GM12878 (cell line): ENCODE data around the gene CIAO2A. TPM values are rescaled to one million over a fixed set of nuclear protein-coding genes. Genes with fewer than 3 reads are reported as not detected.

ENCODE experiments used
- ATAC-seq: fragments of 200-7000 bp; cut with Tn5 transposase; 3 replicates; pipeline ENCODE4 v1.9.1; 2020; ENCODE audit warnings: mild to moderate bottlenecking, moderate library complexity
- BruUV-seq: library from RNA; stranded (reverse); fragments of 400-500 nt; replicated peaks from 2 replicates; lab custom pipeline; 2021; lab: Mats Ljungman, UMichigan
- CTCF ChIA-PET: fragments of 300-600 bp; sonication (Branson Sonifier 250); formaldehyde crosslinking; extraction: SDS; loops from one replicate; lab custom pipeline; 2021; ENCODE audit warnings: inconsistent platforms; lab: Yijun Ruan, JAX
- POLR2A ChIA-PET: fragments of 350-600 bp; formaldehyde crosslinking; extraction: SDS; loops from one replicate; lab custom pipeline; 2021; ENCODE audit warnings: inconsistent platforms; lab: Charles Lee
- RAD21 ChIA-PET: fragments of 300-600 bp; sonication (Branson Sonifier 250); formaldehyde crosslinking; loops from one replicate; lab custom pipeline; 2023; ENCODE audit warnings: antibody characterized with exemption; ENCODE audit not compliant: unreplicated experiment; lab: Charles Lee
- SMC1A ChIA-PET: fragments of 300-600 bp; sonication (Branson Sonifier 250); formaldehyde crosslinking; loops from one replicate; lab custom pipeline; 2023; ENCODE audit not compliant: unreplicated experiment, uncharacterized antibody; lab: Charles Lee
- DNase-seq: peaks from one replicate; pipeline ENCODE4 v3.0.0-alpha.2; 2011; ENCODE audit warnings: low read depth, low spot score
- FAIRE-seq: peaks from 3 replicates; lab custom pipeline; 2011; peaks lifted over from hg19 to GRCh38; lab: Jason Lieb, UNC
- H2AFZ ChIP-seq: 2 replicates; pipeline ENCODE4 v1.6.0; 2011; ENCODE audit warnings: low read depth, low read length, control low read depth; ENCODE audit not compliant: control insufficient read depth
- H3K27ac ChIP-seq: 2 replicates; pipeline ENCODE4 v1.5.1; 2011; ENCODE audit warnings: control low read depth; ENCODE audit not compliant: control insufficient read depth, insufficient read depth
- H3K27me3 ChIP-seq, 2 experiments: replicated peaks in 1 of 2; 2 replicates each; pipeline versions ENCODE4 v1.6.0 to v1.6.1; 2011; ENCODE audit warnings: low read length in 1 of 2; ENCODE audit not compliant: control insufficient read depth in 2 of 2, insufficient read depth in 2 of 2
- H3K36me3 ChIP-seq, 2 experiments: 2 replicates each; pipeline ENCODE4 v1.5.1; 2011; ENCODE audit warnings: low read length in 1 of 2; ENCODE audit not compliant: control insufficient read depth in 2 of 2, insufficient read depth in 2 of 2
- H3K4me1 ChIP-seq: 2 replicates; pipeline ENCODE4 v1.6.1; 2011; ENCODE audit warnings: mild to moderate bottlenecking, low read length, moderate library complexity, mixed read lengths; ENCODE audit not compliant: control insufficient read depth, insufficient read depth
- H3K4me2 ChIP-seq: 2 replicates; pipeline ENCODE4 v1.6.0; 2011; ENCODE audit warnings: control low read depth; ENCODE audit not compliant: control insufficient read depth, insufficient read depth
- H3K4me3 ChIP-seq: fragments of 200-600 bp; sonication (generic); 2 replicates; pipeline ENCODE4 v1.5.1; 2016
- H3K79me2 ChIP-seq: 2 replicates; pipeline ENCODE4 v1.6.0; 2011; ENCODE audit warnings: low read length; ENCODE audit not compliant: control insufficient read depth, insufficient read depth
- H3K9ac ChIP-seq: 2 replicates; pipeline ENCODE4 v1.8.0; 2011; ENCODE audit warnings: low read length, control low read depth, mixed read lengths; ENCODE audit not compliant: control insufficient read depth, insufficient read depth
- H3K9me3 ChIP-seq: replicated peaks from 3 replicates; pipeline ENCODE4 v1.5.1; 2011; ENCODE audit warnings: mild to moderate bottlenecking, low read length; ENCODE audit not compliant: control insufficient read depth, insufficient read depth
- H4K20me1 ChIP-seq: 2 replicates; pipeline ENCODE4 v1.6.0; 2011; ENCODE audit not compliant: control insufficient read depth, insufficient read depth
- BHLHE40 ChIP-seq, 2 experiments: fragments of 450-650 bp in 1 of 2; IDR thresholded peaks; 2 replicates each; pipeline ENCODE4 v1.6.1; 2011 to 2017; ENCODE audit warnings: low read depth in 2 of 2, borderline replicate concordance in 1 of 2, improper control_type of control experiment in 1 of 2, low read length in 1 of 2, mild to moderate bottlenecking in 1 of 2
- DPF2 ChIP-seq: fragments of 450-650 bp; IDR thresholded peaks from 2 replicates; pipeline ENCODE4 v1.6.1; 2017; ENCODE audit warnings: mild to moderate bottlenecking
- RB1 ChIP-seq: fragments of 450-650 bp; formaldehyde crosslinking; IDR thresholded peaks from 2 replicates; pipeline ENCODE4 v1.6.1; 2017; ENCODE audit warnings: mild to moderate bottlenecking, borderline replicate concordance
- RBBP5 ChIP-seq: fragments of 200-600 bp; sonication (generic); conservative IDR thresholded peaks from 2 replicates; pipeline ENCODE4 v1.6.1; 2016
- SRF ChIP-seq, 2 experiments: IDR thresholded peaks; 2 replicates each; pipeline ENCODE4 v1.6.1; 2011; ENCODE audit warnings: low read depth in 2 of 2, low read length in 2 of 2, mild to moderate bottlenecking in 1 of 2, moderate library complexity in 1 of 2
- STAT1 ChIP-seq: fragments of 450-650 bp; conservative IDR thresholded peaks from 2 replicates; pipeline ENCODE4 v1.6.1; 2014; ENCODE audit warnings: antibody characterized with exemption, mild to moderate bottlenecking
- SUZ12 ChIP-seq: fragments of 200-600 bp; sonication (generic); IDR thresholded peaks from one replicate; pipeline ENCODE4 v1.6.1; 2018; ENCODE audit warnings: antibody characterized with exemption, mild to moderate bottlenecking; ENCODE audit not compliant: unreplicated experiment
- TCF3 ChIP-seq: IDR thresholded peaks from 2 replicates; pipeline ENCODE4 v1.6.1; 2012; ENCODE audit warnings: low read depth, mild to moderate bottlenecking, low read length, borderline replicate concordance; ENCODE audit not compliant: insufficient read depth
- ZSCAN29 ChIP-seq: fragments of 450-650 bp; IDR thresholded peaks from 2 replicates; pipeline ENCODE4 v1.6.1; 2017; ENCODE audit warnings: mild to moderate bottlenecking, moderate library complexity
- WGBS: methylation state at CpG from one replicate; pipeline ENCODE4 v1.1.6; 2016; ENCODE audit warnings: low lambda C conversion rate; ENCODE audit not compliant: insufficient replicate concordance, insufficient coverage; ENCODE audit errors: missing lambda C conversion rate; 5-methylcytosine and 5-hydroxymethylcytosine counted together
- in situ Hi-C: fragments of 300-500 bp; cut with MboI; formaldehyde crosslinking; loops from 9 replicates; pipeline ENCODE4 v1.14.3; 2018; ENCODE audit warnings: mixed read lengths
- intact Hi-C: fragments of 100-400 bp; cut with micrococcal nuclease; formaldehyde crosslinking; loops from one replicate; pipeline ENCODE4 v1.14.2; 2022; ENCODE audit not compliant: unreplicated experiment
- polyA plus RNA-seq, 11 experiments: library from polyadenylated mRNA; depleted of rRNA in 4 of 11; unstranded in 6 of 11; stranded (reverse) in 5 of 11; fragments of >200 nt; fragmentation: Nextera tagmentation in 4 of 11; fragmentation: Illumina TruSeq in 1 of 11; extraction: Ambion mirVana in 4 of 11; extraction: Trizol in 1 of 11; gene quantifications; 1 replicate in 1 of 11; 2 replicates in 10 of 11; pipeline versions ENCODE4 v1.2.1 to v1.2.3, GENCODE V29; 2011 to 2016; ENCODE audit warnings: inconsistent platforms in 2 of 11, missing spikeins in 2 of 11, low read depth in 1 of 11
- total RNA-seq, 4 experiments: library from RNA; depleted of rRNA in 3 of 4; stranded (reverse); fragments of >200 nt in 3 of 4; fragmentation: Illumina TruSeq in 1 of 4; extraction: Trizol in 1 of 4; gene quantifications; 2 replicates each; pipeline versions ENCODE4 v1.2.1 to v1.2.3, GENCODE V29; 2013 to 2021
- TF ChIP-seq, protein P1 (sequence below): fragments of 450-650 bp; IDR thresholded peaks from 2 replicates; pipeline ENCODE4 v1.6.1; 2016; ENCODE audit warnings: mild to moderate bottlenecking, moderate library complexity, borderline replicate concordance
- TF ChIP-seq, protein P2 (sequence below): fragments of 450-650 bp; IDR thresholded peaks from 2 replicates; pipeline ENCODE4 v1.6.1; 2014; ENCODE audit warnings: mild to moderate bottlenecking
- TF ChIP-seq, protein P3 (sequence below): IDR thresholded peaks from 2 replicates; pipeline ENCODE4 v1.6.1; 2012; ENCODE audit warnings: low read depth, low read length, improper control_type of control experiment

Gene CIAO2A
- total and polyA plus RNA-seq, 10 of the 15 experiments (the other 5 are each of a cell fraction or from before 2014, with no cell fraction given): 94.5 to 400 (median 204) TPM

DNA sequence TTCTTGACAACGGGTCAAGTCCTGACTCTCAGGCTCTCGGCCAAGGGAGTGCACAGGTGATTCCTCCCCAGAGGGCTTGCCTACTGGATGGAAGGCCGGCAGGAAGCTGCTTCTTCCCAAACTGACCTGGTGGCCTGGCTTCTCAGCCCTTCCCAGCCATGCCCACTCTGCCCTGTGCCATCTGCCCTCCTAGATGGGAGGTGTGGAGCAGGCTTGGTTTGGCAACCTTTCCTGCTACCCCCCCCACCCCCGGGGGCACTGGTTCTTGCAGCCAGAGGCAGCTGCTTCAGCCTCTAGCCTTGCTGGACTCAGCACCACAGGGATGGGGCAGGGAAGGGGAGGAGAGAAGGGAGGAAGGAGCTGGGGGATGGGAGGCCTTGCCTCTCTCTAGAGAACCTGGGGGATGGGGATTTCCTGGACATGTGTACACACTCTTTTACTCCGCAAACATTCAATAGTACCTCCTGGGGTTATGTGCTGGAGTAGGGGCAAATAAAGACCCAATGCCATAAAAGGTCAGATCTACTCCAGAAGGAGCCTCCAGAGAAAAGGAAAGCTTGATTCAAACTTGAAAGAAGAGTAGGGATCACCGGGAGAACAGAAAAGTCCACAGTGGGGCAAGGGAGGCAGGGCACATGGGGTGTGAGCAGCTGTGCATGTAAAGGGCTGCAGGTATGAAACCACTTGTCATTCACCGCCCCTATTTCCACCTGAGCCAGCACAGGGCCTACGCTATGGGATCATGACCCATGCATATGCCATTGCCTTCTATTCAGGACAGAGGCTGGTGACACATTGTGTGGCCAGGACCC, 43.2 kb downstream of the CIAO2A start:
- SMC1A ChIA-PET: interaction anchor here (1.4 to 8.9 kb wide), 4 partner anchors 10 to 64 kb away, joined by 4 to 79 read pairs (median 40); no protein-coding TSS in a partner anchor
- RAD21 ChIA-PET: interaction anchor here (0.7 to 8.3 kb wide), 5 partner anchors 17 to 298 kb away, joined by 3 to 104 read pairs (median 4); partner anchors contain the start of gene CIAO2A
- Histone ChIP-seq H3K79me2 (peaks cover 4% of the 10 kb centered on the region), H3K4me2 (no peak overlapping the region), H3K9me3 (no peaks in the 10 kb centered on the region)
- no peak for TF ChIP-seq SRF (IDR thresholded peaks at IDR 0.05; ENCODE audit: low read depth in 2 of 2, low read length in 2 of 2)
- TF ChIP-seq SUZ12: no peak
- no peak for TF ChIP-seq TCF3
- TF ChIP-seq, protein P1, sequence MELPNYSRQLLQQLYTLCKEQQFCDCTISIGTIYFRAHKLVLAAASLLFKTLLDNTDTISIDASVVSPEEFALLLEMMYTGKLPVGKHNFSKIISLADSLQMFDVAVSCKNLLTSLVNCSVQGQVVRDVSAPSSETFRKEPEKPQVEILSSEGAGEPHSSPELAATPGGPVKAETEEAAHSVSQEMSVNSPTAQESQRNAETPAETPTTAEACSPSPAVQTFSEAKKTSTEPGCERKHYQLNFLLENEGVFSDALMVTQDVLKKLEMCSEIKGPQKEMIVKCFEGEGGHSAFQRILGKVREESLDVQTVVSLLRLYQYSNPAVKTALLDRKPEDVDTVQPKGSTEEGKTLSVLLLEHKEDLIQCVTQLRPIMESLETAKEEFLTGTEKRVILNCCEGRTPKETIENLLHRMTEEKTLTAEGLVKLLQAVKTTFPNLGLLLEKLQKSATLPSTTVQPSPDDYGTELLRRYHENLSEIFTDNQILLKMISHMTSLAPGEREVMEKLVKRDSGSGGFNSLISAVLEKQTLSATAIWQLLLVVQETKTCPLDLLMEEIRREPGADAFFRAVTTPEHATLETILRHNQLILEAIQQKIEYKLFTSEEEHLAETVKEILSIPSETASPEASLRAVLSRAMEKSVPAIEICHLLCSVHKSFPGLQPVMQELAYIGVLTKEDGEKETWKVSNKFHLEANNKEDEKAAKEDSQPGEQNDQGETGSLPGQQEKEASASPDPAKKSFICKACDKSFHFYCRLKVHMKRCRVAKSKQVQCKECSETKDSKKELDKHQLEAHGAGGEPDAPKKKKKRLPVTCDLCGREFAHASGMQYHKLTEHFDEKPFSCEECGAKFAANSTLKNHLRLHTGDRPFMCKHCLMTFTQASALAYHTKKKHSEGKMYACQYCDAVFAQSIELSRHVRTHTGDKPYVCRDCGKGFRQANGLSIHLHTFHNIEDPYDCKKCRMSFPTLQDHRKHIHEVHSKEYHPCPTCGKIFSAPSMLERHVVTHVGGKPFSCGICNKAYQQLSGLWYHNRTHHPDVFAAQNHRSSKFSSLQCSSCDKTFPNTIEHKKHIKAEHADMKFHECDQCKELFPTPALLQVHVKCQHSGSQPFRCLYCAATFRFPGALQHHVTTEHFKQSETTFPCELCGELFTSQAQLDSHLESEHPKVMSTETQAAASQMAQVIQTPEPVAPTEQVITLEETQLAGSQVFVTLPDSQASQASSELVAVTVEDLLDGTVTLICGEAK: no peak
- no peak for TF ChIP-seq RBBP5
- no peak for TF ChIP-seq DPF2
- TF ChIP-seq, protein P2, sequence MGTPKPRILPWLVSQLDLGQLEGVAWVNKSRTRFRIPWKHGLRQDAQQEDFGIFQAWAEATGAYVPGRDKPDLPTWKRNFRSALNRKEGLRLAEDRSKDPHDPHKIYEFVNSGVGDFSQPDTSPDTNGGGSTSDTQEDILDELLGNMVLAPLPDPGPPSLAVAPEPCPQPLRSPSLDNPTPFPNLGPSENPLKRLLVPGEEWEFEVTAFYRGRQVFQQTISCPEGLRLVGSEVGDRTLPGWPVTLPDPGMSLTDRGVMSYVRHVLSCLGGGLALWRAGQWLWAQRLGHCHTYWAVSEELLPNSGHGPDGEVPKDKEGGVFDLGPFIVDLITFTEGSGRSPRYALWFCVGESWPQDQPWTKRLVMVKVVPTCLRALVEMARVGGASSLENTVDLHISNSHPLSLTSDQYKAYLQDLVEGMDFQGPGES: no peak
- TF ChIP-seq, protein P3, sequence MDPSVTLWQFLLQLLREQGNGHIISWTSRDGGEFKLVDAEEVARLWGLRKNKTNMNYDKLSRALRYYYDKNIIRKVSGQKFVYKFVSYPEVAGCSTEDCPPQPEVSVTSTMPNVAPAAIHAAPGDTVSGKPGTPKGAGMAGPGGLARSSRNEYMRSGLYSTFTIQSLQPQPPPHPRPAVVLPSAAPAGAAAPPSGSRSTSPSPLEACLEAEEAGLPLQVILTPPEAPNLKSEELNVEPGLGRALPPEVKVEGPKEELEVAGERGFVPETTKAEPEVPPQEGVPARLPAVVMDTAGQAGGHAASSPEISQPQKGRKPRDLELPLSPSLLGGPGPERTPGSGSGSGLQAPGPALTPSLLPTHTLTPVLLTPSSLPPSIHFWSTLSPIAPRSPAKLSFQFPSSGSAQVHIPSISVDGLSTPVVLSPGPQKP: no peak
- TF ChIP-seq STAT1: no peak
- no peak for TF ChIP-seq RB1
- TF ChIP-seq ZSCAN29: no peak
- no peak for TF ChIP-seq BHLHE40 (IDR thresholded peaks at IDR 0.05; ENCODE audit: borderline replicate concordance in 1 of 2, low read depth in 2 of 2, low read length in 1 of 2)
- TF ChIP-seq, all 136 proteins: peak for 0
- ATAC-seq: no peak
- Histone ChIP-seq H3K27me3 (no peaks in the 10 kb centered on the region), H3K4me1 (peaks cover 19% of the 10 kb centered on the region), H3K9ac (no peak overlapping the region), H4K20me1 (no peaks in the 10 kb centered on the region), H3K27ac (no peak overlapping the region), H3K36me3 (no peaks in the 10 kb centered on the region), H2AFZ (no peak overlapping the region), H3K4me3 (no peak overlapping the region)
- 82% methylated on average over 8 of the region's 8 CpGs for WGBS
- ChIA-PET POLR2A (interaction anchor here (0.5 kb wide), 1 partner anchor 112 kb away, joined by 5 read pairs; no protein-coding TSS in a partner anchor), CTCF (interaction anchor here (0.5 to 2.9 kb wide), 7 partner anchors 11 to 607 kb away, joined by 3 to 13 read pairs (median 3); no protein-coding TSS in a partner anchor)
- BruUV-seq: no TSS peak
- intact Hi-C loops (no loop called here), in situ Hi-C loops (no loop called here)
- no peak for DNase-seq
- no peak for FAIRE-seq
